Posterior vena cava (tissue), 2 donors: ENCODE measurements around the gene FANK1. TPM values are rescaled to one million over a fixed set of nuclear protein-coding genes. Genes with fewer than 3 reads are reported as not detected.

ENCODE experiments used
- DNase-seq: peaks from one replicate; pipeline ENCODE4 v3.0.0-alpha.2; 2020; ENCODE audit warnings: low spot score
- intact Hi-C, 2 donors: fragments of 100-400 bp; cut with DNase I; formaldehyde crosslinking; loops; one replicate each; pipeline versions ENCODE4 v1.14.1 to v1.14.2; 2022 to 2023
- total RNA-seq, 2 donors: library from RNA; stranded (reverse); fragmentation: NEBNext Ultra II Directional; extraction: Animal tissue kit (Norgen Biotek cat#: 25700); gene quantifications; one replicate each; pipeline ENCODE4 v1.2.1, GENCODE V29; 2021
- donor health status: DM: yes; HTN: yes; CAD: no.
- donor health status: DM: yes; HTN: yes; CAD: no.

FANK1 gene
- total RNA-seq, 2 donors from 2014 or later = 1.5 to 3.0 TPM

GRCh38 chr10:125980521-125981035, 84.2 kb downstream of the FANK1 start:
- intact Hi-C loops = loop anchor here in 1 of 2 donors (5.0 to 10.0 kb wide), 2 partner anchors 322 to 524 kb away; no protein-coding TSS in a partner anchor
- DNase-seq = no peak

- no peak for DNase-seq
- intact Hi-C loops = loop anchor here (2.0 to 10.0 kb wide), 3 partner anchors 320 to 522 kb away; no protein-coding TSS in a partner anchor
Measured at GRCh38 chr10:125982260-125982948, 86.0 kb downstream of the FANK1 start.

- DNase-seq = no peak
- intact Hi-C loops = loop anchor here (2.0 to 10.0 kb wide), 3 partner anchors 319 to 522 kb away; no protein-coding TSS in a partner anchor
Measured at GRCh38 chr10:125983161-125983560, 86.8 kb downstream of the FANK1 start.

DNA sequence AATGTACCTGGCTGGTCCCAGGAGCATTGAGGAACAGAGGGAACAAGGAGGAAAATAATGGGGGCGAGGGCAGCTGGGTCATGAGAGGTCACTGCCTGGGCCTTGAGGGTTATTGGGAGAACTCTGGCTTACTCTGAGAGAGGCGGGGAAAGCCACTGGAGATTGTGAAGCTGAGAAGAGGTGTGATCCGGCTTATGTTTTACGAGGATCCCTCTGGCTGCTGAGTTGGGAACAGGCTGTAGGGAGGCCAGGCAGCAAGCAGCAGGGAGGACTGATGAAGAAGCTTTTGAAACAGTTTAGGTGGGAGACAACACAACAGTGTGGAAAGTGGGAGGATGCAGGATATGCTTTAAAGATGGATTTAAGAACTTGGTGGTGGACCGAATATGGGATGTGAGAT, 87.3 kb downstream of the FANK1 start:
- intact Hi-C loops = loop anchor here (2.0 to 10.0 kb wide), 3 partner anchors 319 to 521 kb away; no protein-coding TSS in a partner anchor

GRCh38 chr10:125984346-125984745, 88.0 kb downstream of the FANK1 start:
- no peak for DNase-seq
- intact Hi-C loops = loop anchor here in 1 of 2 donors (5.0 to 10.0 kb wide), 2 partner anchors 318 to 520 kb away; no protein-coding TSS in a partner anchor

More for the DNA sequence above, 87.3 kb downstream of the FANK1 start:
- no peak for DNase-seq

GRCh38 chr10:125984865-125985495, 88.6 kb downstream of the FANK1 start:
- no peak for DNase-seq
- intact Hi-C loops = loop anchor here in 1 of 2 donors (5.0 to 10.0 kb wide), 2 partner anchors 317 to 520 kb away; no protein-coding TSS in a partner anchor

- intact Hi-C loops = loop anchor here in 1 of 2 donors (10.0 kb wide), 1 partner anchor 519 kb away; no protein-coding TSS in a partner anchor
- DNase-seq = no peak
Measured at GRCh38 chr10:125985557-125986240, 89.3 kb downstream of the FANK1 start.

DNA sequence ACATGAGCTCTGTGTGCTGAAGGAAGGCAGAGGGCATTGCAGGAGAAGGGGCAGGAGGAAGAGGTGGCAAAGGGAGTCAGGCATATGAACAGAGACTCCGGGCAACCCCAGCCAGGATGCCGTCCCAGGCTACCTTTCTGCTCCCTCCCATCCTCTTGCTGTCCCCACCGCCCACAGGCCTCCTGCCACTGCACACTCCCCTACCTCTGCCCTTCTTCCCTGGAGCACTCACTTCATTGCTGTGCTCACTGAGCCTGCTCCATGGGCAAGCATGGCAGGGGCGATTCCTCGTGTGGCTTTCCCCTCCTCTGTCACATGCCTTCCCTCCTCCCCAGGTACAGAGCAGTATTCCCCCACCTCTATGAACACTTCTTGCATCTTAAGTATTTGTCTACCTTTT, 93.4 kb downstream of the FANK1 start:
- DNase-seq = no peak
- intact Hi-C loops = loop anchor here (2.0 to 10.0 kb wide), 2 partner anchors 303 to 515 kb away; no protein-coding TSS in a partner anchor

DNA sequence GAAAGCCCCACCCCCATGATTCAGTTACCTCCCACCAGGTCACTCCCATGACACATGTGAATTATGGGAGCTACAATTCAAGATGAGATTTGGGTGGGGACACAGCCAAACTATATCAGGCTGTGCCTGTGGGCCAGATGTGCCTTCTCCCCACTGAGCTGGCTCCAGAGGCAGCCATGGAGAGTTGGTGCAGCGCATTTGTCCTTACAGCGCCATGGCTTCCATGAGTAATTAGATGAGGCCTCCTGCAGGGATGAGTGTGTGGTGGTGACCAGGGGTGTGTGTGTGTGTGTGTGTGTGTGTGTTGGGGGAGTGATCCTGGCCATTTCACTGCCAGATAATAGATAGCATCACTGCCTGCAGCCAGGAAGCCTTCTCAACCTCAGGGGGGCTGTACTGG, 94.6 kb downstream of the FANK1 start:
- intact Hi-C loops = loop anchor here in 1 of 2 donors (2.0 kb wide), 1 partner anchor 302 kb away; no protein-coding TSS in a partner anchor
- no peak for DNase-seq

GRCh38 chr10:125991392-125991791, 95.0 kb downstream of the FANK1 start:
- intact Hi-C loops = loop anchor here in 1 of 2 donors (2.0 kb wide), 1 partner anchor 301 kb away; no protein-coding TSS in a partner anchor

DNA sequence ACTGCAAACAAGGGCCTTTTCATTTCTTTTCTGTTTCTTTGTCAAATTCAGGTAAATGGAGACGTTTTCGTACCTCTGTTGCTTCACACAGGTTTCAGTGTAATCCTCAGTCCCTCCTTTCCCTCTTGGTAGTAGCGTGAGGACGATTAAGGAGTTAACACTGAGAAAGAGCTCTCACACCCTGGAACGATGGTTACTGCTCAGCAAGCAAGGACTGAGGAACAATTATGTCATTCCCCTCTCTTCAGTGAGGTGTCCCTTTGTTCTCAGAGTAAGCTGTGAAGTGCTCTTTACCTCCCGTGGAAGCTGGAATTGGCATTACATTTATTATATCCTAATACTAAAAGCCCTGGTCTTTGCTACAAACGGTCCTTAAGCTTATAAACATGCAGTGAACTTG, 95.9 kb downstream of the FANK1 start:
- intact Hi-C loops = no loop called here
- no peak for DNase-seq

More at GRCh38 chr10:125991392-125991791, 95.0 kb downstream of the FANK1 start:
- no peak for DNase-seq

GRCh38 chr10:125994601-125995000, 98.2 kb downstream of the FANK1 start:
- intact Hi-C loops = no loop called here
- no peak for DNase-seq

- no peak for DNase-seq
- intact Hi-C loops = no loop called here
Measured at GRCh38 chr10:125995726-125996304, 99.5 kb downstream of the FANK1 start.

DNA sequence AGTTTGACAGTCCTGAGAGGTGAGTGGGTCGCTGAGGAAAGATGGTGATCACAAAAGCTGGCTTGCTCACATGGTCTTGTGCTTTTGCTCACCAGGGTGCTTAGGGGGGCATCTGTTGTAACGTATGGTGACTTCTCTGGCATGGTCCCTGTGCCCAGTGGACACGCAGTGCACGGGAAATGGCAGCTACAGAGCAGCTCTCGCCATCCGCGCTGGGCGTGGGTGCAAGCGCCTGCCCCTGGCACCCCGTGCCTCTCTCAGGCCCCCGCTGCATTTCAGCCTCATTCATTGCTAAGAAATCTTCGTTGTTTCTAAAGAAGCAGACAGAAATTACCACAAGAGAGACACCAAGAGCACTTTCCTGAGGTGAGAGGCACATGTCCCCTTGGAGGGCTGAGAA, 101.2 kb downstream of the FANK1 start:
- intact Hi-C loops = no loop called here

DNA sequence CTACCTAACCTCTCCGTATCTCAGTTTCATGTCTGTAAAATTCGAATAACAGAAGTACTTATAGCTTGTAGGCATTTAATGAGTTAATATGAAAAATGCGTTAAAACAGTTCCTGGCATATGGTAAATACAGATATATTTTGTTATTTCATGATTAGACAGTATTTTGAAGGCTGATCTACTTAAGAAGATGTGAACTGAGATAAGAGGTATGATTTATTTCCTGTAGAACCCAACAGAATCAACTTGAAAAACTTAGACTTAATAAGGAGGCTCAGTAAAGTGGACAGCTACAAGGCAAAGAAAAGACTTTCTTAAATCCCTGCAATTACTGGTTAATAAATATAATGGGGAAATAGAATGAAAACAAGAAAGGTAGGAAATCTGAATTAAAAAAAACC, 103.3 kb downstream of the FANK1 start:
- intact Hi-C loops = no loop called here

More for the DNA sequence above, 101.2 kb downstream of the FANK1 start:
- DNase-seq = no peak

GRCh38 chr10:126001576-126001975, 105.2 kb downstream of the FANK1 start:
- no peak for DNase-seq
- intact Hi-C loops = no loop called here

More for the DNA sequence above, 103.3 kb downstream of the FANK1 start:
- no peak for DNase-seq

DNA sequence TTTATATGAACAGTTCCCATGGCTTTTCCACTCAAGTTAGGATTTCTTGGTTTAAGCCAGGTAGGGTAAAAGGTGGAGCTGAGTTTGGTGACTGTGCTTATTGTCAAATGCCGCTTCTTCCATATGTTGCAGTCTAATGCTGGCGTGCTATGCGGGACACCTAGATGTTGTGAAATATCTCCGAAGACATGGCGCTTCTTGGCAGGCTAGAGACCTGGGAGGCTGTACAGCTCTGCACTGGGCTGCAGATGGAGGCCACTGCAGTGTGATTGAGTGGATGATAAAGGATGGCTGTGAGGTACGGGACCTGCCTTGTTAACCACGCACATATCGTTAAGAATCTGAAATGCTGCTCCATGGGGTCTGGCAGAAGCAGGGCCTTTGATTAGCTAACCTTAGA, 108.4 kb downstream of the FANK1 start:
- no peak for DNase-seq
- intact Hi-C loops = no loop called here

DNA sequence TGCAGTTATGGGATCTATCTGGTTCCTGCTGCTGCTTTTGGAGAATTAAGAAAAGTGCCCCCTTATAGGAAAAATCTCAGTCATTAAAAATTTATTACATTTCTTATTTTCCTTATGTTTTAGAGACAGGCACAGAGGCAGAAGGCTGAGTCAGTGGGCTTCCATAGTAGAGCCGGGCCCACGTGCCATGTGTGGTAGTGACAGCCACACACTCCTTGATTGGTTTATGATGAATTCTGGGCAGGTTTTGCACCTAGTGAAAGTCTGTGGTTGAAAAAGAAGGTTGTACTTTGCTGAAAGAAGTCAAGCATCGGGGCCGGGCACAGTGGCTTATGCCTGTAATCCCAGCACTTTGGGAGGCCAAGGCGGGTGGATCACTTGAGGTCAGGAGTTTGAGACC, 109.9 kb downstream of the FANK1 start:
- intact Hi-C loops = no loop called here
- no peak for DNase-seq

GRCh38 chr10:126006906-126007305, 110.5 kb downstream of the FANK1 start:
- no peak for DNase-seq
- intact Hi-C loops = no loop called here
